GM12878 (cell line): ENCODE data around the gene ARL11. TPM values are rescaled to one million over a fixed set of nuclear protein-coding genes. Genes with fewer than 3 reads are reported as not detected.
A peak's percentile ranks its signal among the peaks of the same experiment; 100 is the strongest.

ENCODE experiments used
- ASH2L ChIP-seq: fragments of 300-600, 200-600 bp; sonication (generic); IDR thresholded peaks from 2 replicates; pipeline ENCODE4 v1.6.1; 2017; ENCODE audit warnings: low read depth, mild to moderate bottlenecking, borderline replicate concordance
- CHD1 ChIP-seq: IDR thresholded peaks from 2 replicates; pipeline ENCODE4 v1.6.1; 2012; ENCODE audit warnings: low read depth, low read length, improper control_type of control experiment
- CUX1 ChIP-seq: IDR thresholded peaks from 2 replicates; pipeline ENCODE4 v1.6.1; 2012; ENCODE audit warnings: improper control_type of control experiment, low read depth, low read length; ENCODE audit not compliant: insufficient replicate concordance
- EP300 ChIP-seq, 2 experiments: fragments of 150-350 bp in 1 of 2; IDR thresholded peaks; 2 replicates each; pipeline ENCODE4 v1.6.1; 2011 to 2012; ENCODE audit warnings: low read depth in 2 of 2, low read length in 2 of 2, borderline replicate concordance in 1 of 2, improper control_type of control experiment in 1 of 2, inconsistent platforms in 1 of 2; ENCODE audit not compliant: control insufficient read depth in 1 of 2
- FOXK2 ChIP-seq: fragments of 450-650 bp; IDR thresholded peaks from 2 replicates; pipeline ENCODE4 v1.6.1; 2017; ENCODE audit warnings: mild to moderate bottlenecking, moderate library complexity
- GATAD2B ChIP-seq: fragments of 450-650 bp; conservative IDR thresholded peaks from 2 replicates; pipeline ENCODE4 v1.6.1; 2017; ENCODE audit warnings: low read depth, mild to moderate bottlenecking, moderate library complexity
- IKZF1 ChIP-seq: fragments of 450-650 bp; conservative IDR thresholded peaks from 2 replicates; pipeline ENCODE4 v1.6.1; 2017; ENCODE audit warnings: antibody characterized with exemption, mild to moderate bottlenecking
- IKZF2 ChIP-seq, 2 experiments: fragments of 450-650 bp; IDR thresholded peaks; 2 replicates each; pipeline ENCODE4 v1.6.1; 2017; ENCODE audit warnings: mild to moderate bottlenecking in 2 of 2, moderate library complexity in 2 of 2
- NFYA ChIP-seq: IDR thresholded peaks from 2 replicates; pipeline ENCODE4 v1.6.1; 2011; ENCODE audit warnings: low read depth, mild to moderate bottlenecking, low read length, improper control_type of control experiment, borderline replicate concordance
- NR2F1 ChIP-seq: fragments of 450-650 bp; conservative IDR thresholded peaks from 2 replicates; pipeline ENCODE4 v1.6.1; 2017; ENCODE audit warnings: mild to moderate bottlenecking
- PAX5 ChIP-seq: IDR thresholded peaks from 2 replicates; pipeline ENCODE4 v1.6.1; 2011; ENCODE audit warnings: low read depth, low read length, borderline replicate concordance
- RB1 ChIP-seq: fragments of 450-650 bp; formaldehyde crosslinking; IDR thresholded peaks from 2 replicates; pipeline ENCODE4 v1.6.1; 2017; ENCODE audit warnings: mild to moderate bottlenecking, borderline replicate concordance
- SMAD1 ChIP-seq: fragments of 450-650 bp; IDR thresholded peaks from 2 replicates; pipeline ENCODE4 v1.6.1; 2018; ENCODE audit warnings: mild to moderate bottlenecking, low read depth; ENCODE audit not compliant: partially characterized antibody
- SPI1 ChIP-seq: IDR thresholded peaks from 2 replicates; pipeline ENCODE4 v1.6.1; 2011; ENCODE audit warnings: low read depth, mild to moderate bottlenecking, low read length, moderate library complexity, borderline replicate concordance; ENCODE audit not compliant: insufficient read depth
- SREBF2 ChIP-seq: IDR thresholded peaks from 2 replicates; pipeline ENCODE4 v1.6.1; 2012; ENCODE audit warnings: mild to moderate bottlenecking, low read length
- SUPT20H ChIP-seq: IDR thresholded peaks from 2 replicates; pipeline ENCODE4 v1.6.1; 2011; ENCODE audit warnings: low read depth, mild to moderate bottlenecking, low read length, moderate library complexity, borderline replicate concordance; ENCODE audit not compliant: control insufficient read depth
- TAF1 ChIP-seq: IDR thresholded peaks from 2 replicates; pipeline ENCODE4 v1.6.1; 2011; ENCODE audit warnings: mild to moderate bottlenecking, low read depth, low read length, borderline replicate concordance
- TARDBP ChIP-seq: IDR thresholded peaks from 2 replicates; pipeline ENCODE4 v1.6.1; 2016; ENCODE audit warnings: borderline replicate concordance
- TCF7 ChIP-seq: IDR thresholded peaks from 2 replicates; pipeline ENCODE4 v1.6.1; 2014; ENCODE audit warnings: antibody characterized with exemption, borderline replicate concordance
- ZBTB4 ChIP-seq: fragments of 450-650 bp; formaldehyde crosslinking; IDR thresholded peaks from 2 replicates; pipeline ENCODE4 v1.4.0; 2022; ENCODE audit warnings: mild to moderate bottlenecking, moderate library complexity
- ZNF622 ChIP-seq: fragments of 450-650 bp; IDR thresholded peaks from 2 replicates; pipeline ENCODE4 v1.6.1; 2017; ENCODE audit warnings: mild to moderate bottlenecking, inconsistent platforms
- ZSCAN29 ChIP-seq: fragments of 450-650 bp; IDR thresholded peaks from 2 replicates; pipeline ENCODE4 v1.6.1; 2017; ENCODE audit warnings: mild to moderate bottlenecking, moderate library complexity
- polyA plus RNA-seq, 11 experiments: library from polyadenylated mRNA; depleted of rRNA in 4 of 11; unstranded in 6 of 11; stranded (reverse) in 5 of 11; fragments of >200 nt; fragmentation: Nextera tagmentation in 4 of 11; fragmentation: Illumina TruSeq in 1 of 11; extraction: Ambion mirVana in 4 of 11; extraction: Trizol in 1 of 11; gene quantifications; 1 replicate in 1 of 11; 2 replicates in 10 of 11; pipeline versions ENCODE4 v1.2.1 to v1.2.3, GENCODE V29; 2011 to 2016; ENCODE audit warnings: inconsistent platforms in 2 of 11, missing spikeins in 2 of 11, low read depth in 1 of 11
- total RNA-seq, 4 experiments: library from RNA; depleted of rRNA in 3 of 4; stranded (reverse); fragments of >200 nt in 3 of 4; fragmentation: Illumina TruSeq in 1 of 4; extraction: Trizol in 1 of 4; gene quantifications; 2 replicates each; pipeline versions ENCODE4 v1.2.1 to v1.2.3, GENCODE V29; 2013 to 2021
- TF ChIP-seq, protein P1 (sequence below): fragments of 450-650 bp; IDR thresholded peaks from 2 replicates; pipeline ENCODE4 v1.6.1; 2016; ENCODE audit warnings: mild to moderate bottlenecking

ARL11 gene
- total and polyA plus RNA-seq, 10 of the 15 experiments (the other 5 are each of a cell fraction or from before 2014, with no cell fraction given): 2.0 to 7.2 (median 4.4) TPM

- TF ChIP-seq, protein P1, sequence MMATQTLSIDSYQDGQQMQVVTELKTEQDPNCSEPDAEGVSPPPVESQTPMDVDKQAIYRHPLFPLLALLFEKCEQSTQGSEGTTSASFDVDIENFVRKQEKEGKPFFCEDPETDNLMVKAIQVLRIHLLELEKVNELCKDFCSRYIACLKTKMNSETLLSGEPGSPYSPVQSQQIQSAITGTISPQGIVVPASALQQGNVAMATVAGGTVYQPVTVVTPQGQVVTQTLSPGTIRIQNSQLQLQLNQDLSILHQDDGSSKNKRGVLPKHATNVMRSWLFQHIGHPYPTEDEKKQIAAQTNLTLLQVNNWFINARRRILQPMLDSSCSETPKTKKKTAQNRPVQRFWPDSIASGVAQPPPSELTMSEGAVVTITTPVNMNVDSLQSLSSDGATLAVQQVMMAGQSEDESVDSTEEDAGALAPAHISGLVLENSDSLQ: no peak
- no peak for TF ChIP-seq FOXK2
- TF ChIP-seq SUPT20H: no peak
- TF ChIP-seq PAX5: peak; percentile 44; the same call in 1 of the 2 replicates
- no peak for TF ChIP-seq SREBF2
- no peak for TF ChIP-seq TARDBP
- peak; percentile 16; the same call in 1 of the 2 replicates for TF ChIP-seq TAF1
- TF ChIP-seq GATAD2B: no peak
- no peak for TF ChIP-seq RB1
- no peak for TF ChIP-seq NFYA
- TF ChIP-seq ZNF622: no peak
- no peak for TF ChIP-seq SMAD1
- peak; percentile 24; the same call in 1 of the 2 replicates for TF ChIP-seq IKZF1
- no peak for TF ChIP-seq TCF7
- TF ChIP-seq SPI1: no peak
- TF ChIP-seq CHD1: no peak
- TF ChIP-seq ZBTB4 (CRISPR knock-in tag): no peak
- TF ChIP-seq CUX1: no peak
- no peak for TF ChIP-seq ZSCAN29
- no peak for TF ChIP-seq NR2F1
- TF ChIP-seq IKZF2 (IDR thresholded peaks at IDR 0.05): peak in 1 of 2 experiments; percentile 17; a peak in 1 of 4 replicates
- TF ChIP-seq ASH2L: no peak
- peak in 1 of 2 experiments; percentile 29; a peak in 1 of 4 replicates for TF ChIP-seq EP300 (IDR thresholded peaks at IDR 0.05; ENCODE audit: borderline replicate concordance in 1 of 2, control insufficient read depth in 1 of 2, low read depth in 2 of 2, low read length in 2 of 2)
Observed at GRCh38 chr13:49620170-49620621, 8.1 kb upstream of the ARL11 start (continued).
